CD4-positive, alpha-beta T cell treated with Interleukin-12 subunit alpha and Interleukin-12 subunit beta, for 1 hour (primary cell): Measurements from ENCODE around the gene RABGAP1.

ENCODE experiments used
- DNase-seq: peaks from one replicate; pipeline ENCODE4 v3.0.0-alpha.2; 2020

RABGAP1 gene

DNA sequence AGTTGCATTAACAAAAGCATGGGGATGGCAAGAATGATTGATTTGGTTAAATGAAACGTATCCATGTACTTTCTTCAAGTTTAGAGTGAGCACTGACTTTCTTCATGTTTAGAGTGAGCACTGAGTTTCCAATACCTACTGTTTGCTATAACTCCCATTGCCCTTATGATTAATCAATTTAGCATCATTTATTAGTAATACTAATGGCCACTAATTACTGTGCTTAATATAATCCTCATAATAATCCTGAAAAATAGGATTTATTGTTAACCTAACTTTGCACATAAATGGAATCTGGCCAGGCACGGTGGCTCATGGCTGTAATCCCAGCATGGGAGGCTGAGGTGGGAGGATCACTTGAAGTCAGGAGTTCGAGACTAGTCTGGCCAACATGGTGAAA lies 70.6 kb downstream of the RABGAP1 start:
- DNase-seq, result no peak

DNA sequence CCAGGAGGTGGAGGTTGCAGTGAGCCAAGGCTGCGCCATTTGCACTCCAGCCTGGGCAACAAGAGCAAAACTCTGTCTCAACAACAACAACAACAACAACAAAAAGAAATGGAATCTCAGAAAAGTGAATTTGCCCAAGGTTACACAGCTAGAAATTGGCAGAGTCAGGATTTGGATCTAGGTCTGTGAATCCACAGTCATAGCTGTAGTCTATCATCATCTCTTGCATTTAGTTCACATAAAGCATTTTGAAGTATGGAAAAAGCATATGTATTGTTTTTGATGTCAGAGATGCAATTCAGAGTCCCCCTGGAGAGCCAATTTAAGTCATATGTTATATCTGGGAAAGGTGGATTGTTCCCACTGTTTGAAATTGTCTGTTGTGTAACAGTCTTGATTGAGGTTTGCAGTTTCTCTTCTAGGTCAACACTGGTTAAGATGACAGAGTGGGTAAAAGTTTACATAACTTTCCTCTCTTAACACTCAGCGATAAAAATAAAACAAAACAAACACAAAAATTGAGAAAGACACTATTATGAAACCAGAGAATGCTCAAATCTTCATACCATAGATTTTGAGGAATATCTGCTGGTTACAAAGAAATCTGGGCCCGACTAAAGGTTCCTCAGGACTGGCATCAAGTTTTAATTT lies 71.2 kb downstream of the RABGAP1 start:
- no peak for DNase-seq

DNA sequence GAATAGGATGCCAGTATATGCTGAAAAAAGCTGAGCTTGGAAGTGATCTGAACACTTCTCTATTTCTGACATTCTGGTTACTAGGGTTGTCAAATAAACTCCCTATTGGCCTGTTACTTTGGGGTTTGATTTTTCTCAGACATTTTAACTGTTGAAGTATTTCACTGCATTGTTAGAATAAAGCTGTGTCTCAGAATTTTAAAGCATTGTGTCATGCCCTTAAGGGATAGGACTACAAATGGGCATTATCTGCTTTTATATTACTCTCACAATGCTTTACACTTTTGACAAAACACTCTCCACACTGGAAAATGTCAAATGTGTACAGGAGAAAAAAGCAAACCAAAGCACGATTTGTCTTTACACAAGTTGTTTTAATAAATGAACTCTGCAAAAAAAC lies 75.8 kb downstream of the RABGAP1 start:
- DNase-seq, result no peak

DNA sequence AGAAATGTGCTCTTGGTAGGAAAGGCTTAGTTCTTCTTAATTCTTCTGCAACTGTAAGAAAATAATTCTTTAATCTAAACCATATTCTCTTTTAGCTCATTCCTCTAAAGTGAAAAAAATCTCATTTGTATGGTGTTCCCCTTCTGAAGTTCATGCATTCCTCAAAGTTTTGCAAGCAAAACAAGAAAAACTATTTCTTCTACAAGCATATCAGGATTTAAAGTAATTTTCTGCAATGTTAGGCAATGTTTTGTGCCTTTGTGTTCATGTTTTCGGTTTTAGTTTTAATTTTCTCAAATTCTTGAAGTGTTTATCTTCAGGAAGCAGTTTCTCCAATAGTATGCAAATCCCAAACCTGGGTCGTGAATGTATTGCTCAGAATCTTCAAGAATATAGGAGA lies 80.0 kb downstream of the RABGAP1 start:
- no peak for DNase-seq

DNA sequence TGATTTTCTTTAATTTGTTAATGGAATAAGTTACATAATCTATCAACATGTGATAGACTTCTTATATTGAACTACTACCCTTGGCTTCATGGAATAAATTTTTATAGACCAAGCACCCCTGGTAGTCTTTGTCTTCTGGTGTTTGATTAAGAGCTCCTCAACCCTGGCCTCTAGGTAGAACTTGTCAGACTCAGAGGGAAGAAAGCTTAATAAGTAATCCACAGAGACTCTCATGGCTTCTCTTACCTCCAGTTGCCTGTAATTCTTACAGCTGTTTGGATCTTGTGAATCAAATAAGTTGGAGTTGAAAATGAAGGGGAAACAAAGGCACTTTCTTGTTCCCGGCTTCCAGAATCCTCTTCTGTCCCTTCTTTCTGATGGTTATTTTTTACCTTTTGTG lies 85.6 kb downstream of the RABGAP1 start:
- DNase-seq, result no peak

DNA sequence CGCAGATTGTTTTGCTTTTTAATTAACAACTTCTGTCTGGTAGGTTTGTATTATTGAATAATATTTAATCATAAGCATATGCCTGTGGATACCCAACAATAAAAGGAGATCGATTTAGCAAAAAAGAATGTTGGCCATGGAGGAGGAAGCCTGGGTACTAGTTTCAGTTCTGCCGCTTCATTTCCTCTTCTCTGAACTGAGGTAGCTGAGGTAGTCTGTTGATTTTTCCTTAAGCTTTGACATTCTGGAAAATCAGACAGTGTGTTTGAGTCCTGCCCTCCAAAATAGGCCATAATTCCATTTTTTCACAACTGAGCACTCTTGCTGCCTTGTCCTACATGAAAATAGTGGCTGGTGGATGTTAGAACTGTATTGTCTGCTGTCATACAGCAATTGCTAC lies 86.7 kb downstream of the RABGAP1 start:
- DNase-seq, result no peak

DNA sequence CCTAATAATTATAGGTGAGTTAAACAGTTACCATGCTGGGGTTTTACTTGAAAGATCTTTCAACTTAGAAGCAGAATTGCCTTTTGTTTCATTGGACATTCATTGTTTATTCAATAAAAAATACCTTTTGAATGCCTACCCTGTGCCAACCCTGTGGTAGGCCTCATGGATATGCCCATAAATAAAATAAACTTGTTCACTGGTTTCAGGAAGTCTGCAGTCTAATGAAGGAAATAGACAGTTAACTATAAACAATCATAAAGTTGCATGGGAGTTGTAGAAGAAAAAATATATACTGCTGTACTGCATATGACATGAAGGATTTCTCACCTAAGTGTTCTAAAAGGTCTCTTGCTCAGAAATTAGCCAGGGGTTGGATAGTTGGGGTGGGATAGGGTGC lies 87.3 kb downstream of the RABGAP1 start:
- no peak for DNase-seq

DNA sequence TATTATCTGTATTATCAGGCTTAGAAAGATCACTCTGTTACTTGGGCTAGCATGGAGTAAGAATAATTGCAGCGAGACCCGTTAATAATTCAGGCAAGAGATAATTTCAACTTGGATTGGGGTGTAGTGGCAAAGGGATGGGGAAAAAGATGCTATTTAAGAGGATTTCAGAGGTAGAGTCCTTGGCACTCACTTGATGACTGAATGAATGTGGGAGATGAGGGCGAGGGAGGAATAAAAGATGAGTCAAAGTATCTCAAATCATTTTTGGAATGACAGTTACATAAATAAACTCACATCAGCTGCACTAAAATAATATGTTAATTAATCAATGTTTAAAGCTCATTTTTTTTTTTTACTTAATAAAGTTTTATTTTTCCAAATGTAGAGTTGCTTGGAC lies 88.2 kb downstream of the RABGAP1 start:
- DNase-seq, result no peak

DNA sequence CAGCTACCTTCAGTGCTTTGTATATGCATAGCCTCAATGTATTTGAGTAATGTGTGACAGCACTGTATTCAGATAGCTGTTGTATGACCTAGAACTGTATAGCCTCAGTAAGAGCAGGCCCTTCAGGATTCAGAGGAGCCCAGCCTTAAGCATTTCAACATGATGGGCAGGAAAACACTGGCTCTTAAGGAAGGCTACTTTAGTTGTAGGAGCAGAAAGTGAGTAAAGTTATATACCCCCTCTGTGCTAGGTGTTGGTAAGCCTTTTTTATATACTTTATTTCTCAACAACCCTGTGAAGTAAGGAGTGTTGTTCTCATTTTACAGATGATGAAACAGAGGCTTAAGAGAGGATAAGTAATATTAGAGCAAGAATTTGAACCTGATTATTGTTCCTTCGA lies 91.1 kb downstream of the RABGAP1 start:
- no peak for DNase-seq

DNA sequence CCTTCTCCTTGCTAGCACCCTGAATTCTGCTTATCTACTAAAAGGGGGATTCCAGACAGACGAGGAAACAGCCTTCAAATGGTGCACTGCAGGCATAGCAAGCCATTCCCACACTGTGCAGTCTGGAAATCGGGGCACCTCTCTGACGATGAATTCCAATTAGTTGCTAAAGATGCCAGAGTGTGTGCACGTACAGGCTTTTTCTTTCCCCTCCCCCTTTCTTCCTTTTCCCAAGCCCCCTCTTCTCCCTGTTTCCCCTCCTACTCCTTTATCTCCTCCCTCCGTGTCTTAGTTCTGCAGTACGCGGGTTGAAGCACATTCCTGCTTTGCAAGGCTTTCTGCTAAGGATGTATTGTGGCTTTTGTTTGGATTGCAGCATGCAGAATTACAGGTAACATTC lies 92.5 kb downstream of the RABGAP1 start, which contains the start of gene GPR21:
Gene GPR21, plus strand, starts transcription at position 316 of the 400 bp plus-strand sequence. CDS start 900 bp downstream, outside the sequence.
- DNase-seq, result no peak

DNA sequence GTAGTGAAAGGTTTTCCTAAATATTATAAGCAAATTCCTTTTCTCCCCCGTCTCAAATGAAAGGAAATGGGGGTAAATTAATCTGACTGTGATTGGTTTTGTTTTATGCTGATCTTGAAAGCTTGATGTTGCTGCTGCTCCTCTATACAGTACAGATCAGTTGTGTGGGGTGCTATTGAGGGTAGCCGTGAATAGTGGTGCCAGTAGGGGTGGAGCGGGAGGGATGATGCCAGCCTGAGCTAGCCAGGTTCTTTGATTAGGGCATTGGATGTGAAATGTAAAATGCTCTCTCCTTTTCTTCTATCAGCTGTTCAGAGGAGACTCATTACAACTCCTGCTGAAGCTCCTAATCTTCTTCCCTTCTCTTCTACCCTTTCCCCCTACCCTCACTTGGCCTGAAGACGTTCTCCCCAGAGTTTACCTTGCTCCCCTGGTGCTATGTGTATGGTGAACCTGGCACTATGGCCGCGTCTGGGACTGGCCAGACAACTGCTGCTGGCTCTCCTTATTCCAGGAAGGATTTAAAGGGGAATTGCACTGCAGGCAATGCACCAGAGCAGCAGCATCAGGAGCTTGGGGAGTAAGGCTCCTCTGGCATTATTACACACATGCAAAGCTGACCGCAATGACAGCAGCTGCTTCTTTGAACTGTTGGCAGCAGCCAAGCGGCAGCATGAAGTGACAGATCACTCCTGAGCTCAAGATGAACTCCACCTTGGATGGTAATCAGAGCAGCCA lies 93.2 kb downstream of the RABGAP1 start:
- DNase-seq, result no peak

DNA sequence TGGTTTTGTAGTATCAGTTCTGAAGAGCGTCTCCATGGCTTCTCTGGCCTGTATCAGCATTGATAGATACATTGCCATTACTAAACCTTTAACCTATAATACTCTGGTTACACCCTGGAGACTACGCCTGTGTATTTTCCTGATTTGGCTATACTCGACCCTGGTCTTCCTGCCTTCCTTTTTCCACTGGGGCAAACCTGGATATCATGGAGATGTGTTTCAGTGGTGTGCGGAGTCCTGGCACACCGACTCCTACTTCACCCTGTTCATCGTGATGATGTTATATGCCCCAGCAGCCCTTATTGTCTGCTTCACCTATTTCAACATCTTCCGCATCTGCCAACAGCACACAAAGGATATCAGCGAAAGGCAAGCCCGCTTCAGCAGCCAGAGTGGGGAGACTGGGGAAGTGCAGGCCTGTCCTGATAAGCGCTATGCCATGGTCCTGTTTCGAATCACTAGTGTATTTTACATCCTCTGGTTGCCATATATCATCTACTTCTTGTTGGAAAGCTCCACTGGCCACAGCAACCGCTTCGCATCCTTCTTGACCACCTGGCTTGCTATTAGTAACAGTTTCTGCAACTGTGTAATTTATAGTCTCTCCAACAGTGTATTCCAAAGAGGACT lies 94.2 kb downstream of the RABGAP1 start:
- DNase-seq, result no peak

DNA sequence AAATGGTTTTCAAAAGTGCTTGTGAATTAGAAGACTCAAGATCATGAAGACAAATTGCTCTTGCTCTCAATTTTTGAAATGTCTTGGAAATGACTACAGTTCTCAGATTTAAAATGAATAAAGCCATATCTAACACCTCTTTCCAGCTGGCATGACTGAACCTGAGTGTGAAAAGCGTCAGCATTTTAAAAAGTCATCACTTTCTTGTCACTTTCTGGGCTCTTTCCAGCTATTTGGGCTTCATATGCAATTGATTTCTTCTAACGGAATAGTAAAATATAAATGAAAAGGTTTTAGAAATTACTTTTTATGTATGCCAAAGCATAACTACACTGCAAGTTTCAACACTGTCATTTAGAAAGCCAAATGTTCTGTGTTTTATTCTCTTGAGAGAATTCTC lies 95.0 kb downstream of the RABGAP1 start:
- no peak for DNase-seq

DNA sequence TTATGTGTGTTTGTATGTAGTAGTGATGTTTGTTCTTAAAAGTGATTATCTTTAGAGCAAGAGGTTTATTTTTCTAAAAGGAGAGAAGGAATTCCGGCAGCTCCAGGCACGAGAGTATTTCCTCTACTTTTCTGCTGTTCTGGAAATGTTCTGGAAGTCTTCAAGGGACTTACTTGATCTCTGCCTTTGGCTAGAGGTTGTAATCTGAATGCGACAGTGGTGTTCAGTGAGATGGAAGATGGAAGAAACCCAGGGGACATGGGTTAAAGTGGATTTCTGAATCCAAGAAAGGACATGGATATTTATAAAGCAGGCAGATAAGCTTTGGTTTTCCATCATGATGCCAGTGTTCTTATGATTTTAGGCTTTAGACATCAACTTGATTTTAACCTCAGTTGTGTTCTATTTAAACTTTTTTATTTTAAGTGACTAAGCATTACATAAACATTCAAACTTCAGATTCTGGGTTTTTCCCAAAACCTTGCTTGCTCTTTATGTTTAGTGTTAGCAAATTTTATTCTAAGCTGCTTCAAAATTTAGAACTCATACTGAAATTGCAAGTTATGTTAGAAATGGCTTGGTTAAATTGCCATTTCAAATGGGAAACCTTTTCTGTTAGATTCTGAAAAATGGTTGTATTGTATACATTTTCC lies 96.2 kb downstream of the RABGAP1 start:
- DNase-seq, result no peak

DNA sequence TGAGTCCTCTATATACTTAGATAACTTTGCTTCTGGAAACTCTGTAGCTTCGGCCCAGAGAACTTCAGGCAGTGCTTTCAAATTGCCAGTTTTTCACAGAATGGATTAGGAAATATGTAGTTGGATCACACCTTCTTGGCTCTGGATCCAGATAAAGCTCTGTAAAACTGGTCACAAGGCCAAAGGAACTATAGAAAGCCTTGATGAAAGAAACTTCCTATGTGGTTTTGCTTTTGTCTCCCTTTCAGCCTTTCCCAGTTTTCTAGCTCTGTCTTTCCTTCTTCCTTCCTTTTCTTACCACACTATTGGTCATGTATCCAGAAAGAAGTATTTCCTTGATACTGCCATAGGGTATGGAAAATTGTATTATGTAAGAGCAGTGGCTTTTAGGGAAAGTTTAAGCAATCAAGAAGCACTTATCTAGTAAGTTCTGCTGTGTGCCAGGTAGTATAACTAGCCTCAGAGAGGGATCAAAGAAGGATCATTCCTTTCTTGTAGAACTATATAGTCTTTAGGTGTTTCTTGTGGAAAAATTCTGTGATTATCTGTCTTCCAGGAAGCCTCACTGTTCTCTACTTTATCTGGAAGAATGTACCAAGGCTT lies 98.9 kb downstream of the RABGAP1 start:
- DNase-seq, result no peak

DNA sequence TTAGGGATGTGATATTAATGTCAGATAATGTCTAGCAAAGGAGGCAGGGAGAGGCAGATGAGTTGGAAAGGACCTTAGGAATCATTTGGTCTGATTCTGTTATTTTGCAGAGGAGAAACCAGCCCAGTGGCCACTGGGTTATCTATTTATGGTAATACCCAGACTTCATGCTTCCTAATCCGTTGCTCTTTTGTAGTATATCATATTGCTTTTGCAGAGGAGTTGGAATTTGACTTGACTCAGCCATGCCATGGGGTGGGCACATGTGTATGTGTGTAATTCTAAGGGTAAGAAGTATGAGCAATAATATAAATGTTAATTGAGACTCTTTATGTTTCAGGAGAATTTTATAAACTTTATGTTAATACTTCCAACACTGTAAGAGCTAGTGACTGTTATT lies 100.0 kb downstream of the RABGAP1 start:
- no peak for DNase-seq

DNA sequence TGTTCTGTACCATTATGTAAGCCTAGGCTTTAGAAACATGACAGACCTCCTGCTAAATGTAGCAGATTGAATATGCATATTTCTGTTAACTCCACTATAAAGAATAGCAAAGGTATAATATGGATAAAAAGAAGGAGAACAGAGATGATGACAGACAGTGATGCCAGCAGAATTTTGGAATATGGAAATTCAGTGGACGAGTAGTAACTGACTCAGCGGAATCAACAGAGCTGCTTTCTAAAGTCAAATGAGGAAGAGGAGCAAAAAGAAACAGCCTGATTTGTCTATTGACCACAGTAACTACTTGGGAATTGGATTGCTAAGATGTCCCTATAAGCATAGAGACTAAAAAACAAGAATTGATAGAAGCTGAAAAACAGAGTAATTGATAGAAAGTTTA lies 100.7 kb downstream of the RABGAP1 start:
- DNase-seq, result no peak

DNA sequence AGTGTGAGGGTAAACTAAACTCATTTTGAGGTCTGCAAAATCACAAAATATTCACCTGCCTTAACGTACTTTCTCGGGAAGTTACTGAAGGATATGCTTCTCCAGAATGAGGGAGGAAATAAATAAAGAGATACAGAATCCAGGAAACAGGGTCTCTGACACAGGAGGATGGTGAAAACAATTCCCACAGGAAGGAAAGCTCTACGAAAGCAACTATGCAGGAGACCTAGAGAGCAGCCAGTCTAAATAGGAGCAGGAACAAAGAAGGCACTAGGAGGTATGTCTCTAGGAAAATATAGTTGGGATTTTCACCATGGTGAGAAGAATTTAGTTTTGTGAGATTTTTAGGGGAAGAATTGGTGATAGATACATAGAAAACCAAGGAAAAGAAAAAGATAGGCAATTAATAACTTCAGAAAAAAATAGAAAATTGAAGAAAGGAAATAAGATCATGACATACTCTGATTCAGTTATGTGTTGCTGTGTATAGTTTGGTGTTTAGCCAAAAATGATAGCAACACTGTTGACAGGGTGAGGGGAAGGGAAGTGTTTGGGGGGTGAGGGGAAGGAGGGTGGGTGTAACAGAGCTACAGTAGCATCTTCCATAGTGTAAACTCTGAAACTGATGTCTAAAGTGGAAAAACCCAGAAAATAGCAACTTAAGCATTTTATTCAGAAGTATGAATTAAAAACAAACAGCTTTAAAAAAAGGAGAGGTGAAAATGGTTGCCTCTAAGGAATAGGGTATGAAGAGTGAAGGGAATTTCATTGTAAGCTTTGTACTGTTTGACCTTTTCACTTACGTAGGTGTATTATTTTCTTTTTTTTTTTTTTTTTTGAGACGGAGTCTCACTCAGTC lies 102.5 kb downstream of the RABGAP1 start:
- no peak for DNase-seq

DNA sequence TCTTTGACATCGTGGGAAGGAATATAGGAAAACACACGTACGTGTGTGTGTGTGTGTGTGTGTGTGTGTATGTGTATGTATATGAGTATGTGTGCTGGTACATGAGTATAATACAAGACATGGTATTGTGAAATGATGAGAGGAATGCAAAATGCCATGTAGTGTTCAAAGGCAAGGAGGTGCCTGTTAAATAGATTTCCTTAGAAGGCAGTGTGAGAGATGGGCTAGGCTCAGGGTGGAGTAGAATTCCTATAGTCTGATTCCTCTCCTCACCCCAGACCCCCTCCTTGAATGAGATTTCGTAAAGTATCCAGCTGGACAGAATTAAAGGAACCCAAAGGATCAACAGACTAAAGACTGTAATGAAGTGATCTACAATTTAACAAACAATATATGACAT lies 103.8 kb downstream of the RABGAP1 start:
- DNase-seq, result no peak

DNA sequence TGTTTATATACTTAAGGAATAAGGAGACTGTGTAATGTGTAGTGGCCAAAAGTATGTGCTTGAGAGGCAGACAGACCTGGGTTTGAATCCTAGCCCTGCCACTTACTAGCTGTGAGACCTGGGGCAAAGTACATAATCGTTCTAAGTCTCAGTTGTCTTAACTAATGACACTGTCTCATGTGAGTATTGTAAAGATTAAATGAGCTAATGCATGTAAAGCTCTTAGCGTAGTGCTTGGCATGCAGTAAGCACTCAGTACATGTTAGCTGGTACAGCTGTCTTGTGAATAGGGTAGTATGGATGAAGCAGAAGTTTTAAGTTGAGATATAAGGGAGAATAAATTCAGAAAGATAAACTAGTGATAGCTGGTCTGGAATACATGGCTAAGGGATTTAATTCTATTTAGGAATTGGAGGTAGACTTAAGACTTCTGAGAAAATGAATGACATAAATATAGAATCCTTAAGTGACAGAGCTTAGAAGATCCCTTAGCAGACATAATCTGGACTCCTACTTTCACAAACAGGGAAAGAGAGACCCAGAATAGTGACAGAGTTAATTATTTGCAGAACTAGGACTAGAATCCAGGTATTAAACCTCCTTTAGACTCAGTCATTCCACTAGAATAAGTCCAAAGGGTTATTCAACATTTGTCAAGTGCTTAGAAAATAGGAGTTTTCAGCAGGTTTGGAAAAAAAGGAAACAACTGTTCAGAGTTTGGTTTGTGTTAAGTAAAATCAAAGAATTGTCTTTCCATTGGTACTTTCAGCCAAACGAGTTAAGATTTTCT lies 105.8 kb downstream of the RABGAP1 start:
- DNase-seq, result no peak

DNA sequence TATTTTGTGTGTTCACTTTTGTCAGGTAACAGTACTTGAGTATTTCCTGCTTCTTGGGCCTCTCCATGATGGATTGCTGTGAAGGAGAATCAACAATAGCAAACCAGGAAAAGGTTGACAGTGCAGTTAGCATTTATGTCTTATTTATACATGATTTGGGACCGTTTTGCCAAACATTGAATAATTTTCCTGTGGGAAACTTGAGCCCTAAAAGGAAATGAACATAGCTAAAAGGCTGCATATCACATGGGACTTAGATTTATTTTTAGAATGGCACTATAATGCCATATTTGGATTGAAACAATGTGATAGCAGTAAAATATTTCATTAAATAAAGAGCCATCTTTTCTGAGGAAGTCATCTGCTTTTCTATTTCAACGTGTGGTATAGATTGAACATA lies 107.9 kb downstream of the RABGAP1 start:
- no peak for DNase-seq
